Testis (tissue), 3 donors: ENCODE data around the gene BNC2. TPM values are rescaled to one million over a fixed set of nuclear protein-coding genes. Genes with fewer than 3 reads are reported as not detected.
"Not testable (repeated sequence)": the region's sequence is repeated elsewhere in the genome, so short reads cannot be mapped to it uniquely, and the experiment has no call there.

Experiments used
- DNase-seq: peaks from one replicate; pipeline ENCODE4 v3.0.0-alpha.2; 2019
- H3K27ac ChIP-seq, 2 donors: fragments of 200-600 bp; sonication (generic); one replicate each; pipeline ENCODE4 v1.5.1; 2019
- H3K27me3 ChIP-seq: fragments of 200-600 bp; sonication (generic); one replicate; pipeline ENCODE4 v1.5.1; 2019
- H3K36me3 ChIP-seq: fragments of 200-600 bp; sonication (generic); one replicate; pipeline ENCODE4 v1.5.1; 2017; ENCODE audit warnings: low read depth; ENCODE audit errors: missing control alignments
- H3K4me1 ChIP-seq: fragments of 200-600 bp; sonication (generic); one replicate; pipeline ENCODE4 v1.5.1; 2019
- H3K4me3 ChIP-seq, 2 donors: fragments of 200-600 bp; sonication (generic); one replicate each; pipeline ENCODE4 v1.5.1; 2017 to 2019
- H3K9me3 ChIP-seq: fragments of 200-600 bp; sonication (generic); one replicate; pipeline ENCODE4 v1.5.1; 2017
- CTCF ChIP-seq, 3 experiments: fragments of 450-650 bp in 2 of 3; fragments of 200-600 bp in 1 of 3; sonication (generic) in 1 of 3; IDR thresholded peaks; one replicate each; pipeline ENCODE4 v1.5.1; 2016 to 2019; ENCODE audit warnings: antibody characterized with exemption in 3 of 3, mild to moderate bottlenecking in 2 of 3, moderate library complexity in 1 of 3
- POLR2A ChIP-seq: fragments of 450-650 bp; IDR thresholded peaks from one replicate; pipeline ENCODE4 v1.6.1; 2017; ENCODE audit warnings: antibody characterized with exemption, mild to moderate bottlenecking, moderate library complexity
- WGBS, 2 donors: methylation state at CpG; one replicate each; pipeline ENCODE4 v1.1.5; 2018; 5-methylcytosine and 5-hydroxymethylcytosine counted together
- intact Hi-C: fragments of 100-400 bp; cut with DNase I; formaldehyde crosslinking; loops from one replicate; pipeline ENCODE4 v1.15.1; 2023; ENCODE audit warnings: low total_unique reads
- polyA plus RNA-seq: library from polyadenylated mRNA; stranded (reverse); fragments of 350-450 nt; fragmentation: Illumina TruSeq; extraction: RNeasy Lipid Tissue Mini Kit (QIAGEN cat#74804); gene quantifications from one replicate; pipeline ENCODE4 v1.2.3, GENCODE V29; 2014; ENCODE audit warnings: low read depth, low replicate concordance; ENCODE audit not compliant: insufficient read depth
- total RNA-seq, 2 donors: library from RNA; depleted of rRNA; stranded (reverse); fragments of >200 nt; gene quantifications; one replicate each; pipeline ENCODE4 v1.2.3, GENCODE V29; 2016

BNC2 gene
- total and polyA plus RNA-seq, 3 donors from 2014 or later, result 14.6 to 35.2 (median 32.0) TPM

- TF ChIP-seq CTCF (IDR thresholded peaks at IDR 0.05) (no peak), POLR2A (no peak)
- intact Hi-C loops, result no loop called here
- no peaks in the 10 kb centered on the region for H3K4me1 ChIP-seq
- WGBS, 2 donors, result 59 to 67% methylated on average over 1 of the region's 1 CpG
- H3K4me3 ChIP-seq, result no peak overlapping the region
- H3K27me3 ChIP-seq, result no peaks in the 10 kb centered on the region
- no peak for DNase-seq
- no peak overlapping the region for H3K27ac ChIP-seq
- H3K9me3 ChIP-seq, result no peaks in the 10 kb centered on the region
- H3K36me3 ChIP-seq, result no peaks in the 10 kb centered on the region
Observed at GRCh38 chr9:16544842-16545241, 325.6 kb downstream of the BNC2 start.

- TF ChIP-seq POLR2A (no peak), CTCF (IDR thresholded peaks at IDR 0.05) (no peak)
- Histone ChIP-seq H3K36me3 (no peaks in the 10 kb centered on the region), H3K27ac (no peak overlapping the region), H3K27me3 (no peaks in the 10 kb centered on the region), H3K4me1 (no peaks in the 10 kb centered on the region), H3K4me3 (no peak overlapping the region), H3K9me3 (no peaks in the 10 kb centered on the region)
- intact Hi-C loops, result no loop called here
- WGBS, 2 donors, result 55 to 71% methylated on average over 3 of the region's 3 CpGs
- DNase-seq, result no peak
Observed at GRCh38 chr9:16543686-16544085, 326.8 kb downstream of the BNC2 start.

GRCh38 chr9:16543225-16543624 is 327.2 kb downstream of the BNC2 start:
- TF ChIP-seq POLR2A (no peak), CTCF (IDR thresholded peaks at IDR 0.05) (no peak)
- no peaks in the 10 kb centered on the region for H3K9me3 ChIP-seq
- no peaks in the 10 kb centered on the region for H3K4me1 ChIP-seq
- H3K27ac ChIP-seq, result no peak overlapping the region
- no peaks in the 10 kb centered on the region for H3K36me3 ChIP-seq
- 83 to 90% methylated on average over 3 of the region's 3 CpGs for WGBS, 2 donors
- intact Hi-C loops, result no loop called here
- no peak for DNase-seq
- H3K27me3 ChIP-seq, result no peaks in the 10 kb centered on the region
- H3K4me3 ChIP-seq, result no peak overlapping the region

- intact Hi-C loops, result no loop called here
- Histone ChIP-seq H3K9me3 (no peaks in the 10 kb centered on the region), H3K27me3 (no peaks in the 10 kb centered on the region), H3K4me3 (no peak overlapping the region), H3K27ac (no peak overlapping the region), H3K4me1 (no peaks in the 10 kb centered on the region), H3K36me3 (no peaks in the 10 kb centered on the region)
- DNase-seq, result no peak
- no peak for TF ChIP-seq CTCF (IDR thresholded peaks at IDR 0.05)
- TF ChIP-seq POLR2A, result no peak
- WGBS, 2 donors, result 86 to 95% methylated on average over 1 of the region's 1 CpG
Observed at GRCh38 chr9:16542290-16542689, 328.2 kb downstream of the BNC2 start.

GRCh38 chr9:16540743-16541613 is 329.5 kb downstream of the BNC2 start:
- H3K4me1 ChIP-seq, result no peaks in the 10 kb centered on the region
- DNase-seq, result no peak
- H3K4me3 ChIP-seq, result no peak overlapping the region
- TF ChIP-seq CTCF (IDR thresholded peaks at IDR 0.05), result no peak
- TF ChIP-seq POLR2A, result no peak
- 75 to 82% methylated on average over 7 of the region's 7 CpGs for WGBS, 2 donors
- no peak overlapping the region for H3K27ac ChIP-seq
- intact Hi-C loops, result no loop called here
- no peaks in the 10 kb centered on the region for H3K9me3 ChIP-seq
- no peaks in the 10 kb centered on the region for H3K27me3 ChIP-seq
- no peaks in the 10 kb centered on the region for H3K36me3 ChIP-seq

GRCh38 chr9:16539626-16540025 is 330.8 kb downstream of the BNC2 start:
- H3K4me1 ChIP-seq, H3K4me3 ChIP-seq, H3K27me3 ChIP-seq, H3K36me3 ChIP-seq, intact Hi-C loops, H3K9me3 ChIP-seq, H3K27ac ChIP-seq, DNase-seq: not testable (repeated sequence)
- WGBS, 2 donors, result 100% methylated on average over 1 of the region's 1 CpG; no CpG with 5 or more reads in 1 of the 2 donors
